ENCODE measurements around the gene CAMTA1. TPM values are rescaled to one million over a fixed set of nuclear protein-coding genes. Genes with fewer than 3 reads are reported as not detected.
A peak's percentile ranks its signal among the peaks of the same experiment; 100 is the strongest.

Gene CAMTA1
- total RNA-seq, 1 donor from 2014 or later = 268 TPM

GRCh38 chr1:6909857-6910256 is 124.6 kb downstream of the CAMTA1 start:
- no peaks in the 10 kb centered on the region for H3K36me3 Mint-ChIP-seq
- no peaks in the 10 kb centered on the region for H3K36me3 ChIP-seq
- H3K4me1 ChIP-seq = peaks cover 18% of the 10 kb centered on the region
- peaks cover 10% of the 10 kb centered on the region for H3K27me3 Mint-ChIP-seq (ENCODE audit: insufficient read depth, low read depth)
- H3K79me2 ChIP-seq (ENCODE audit: low read depth) = no peaks in the 10 kb centered on the region
- TF ChIP-seq CTCF (IDR thresholded peaks at IDR 0.05) = no peak
- no peak for TF ChIP-seq EZH2 (IDR thresholded peaks at IDR 0.05)
- TF ChIP-seq EZH2phosphoT487 (IDR thresholded peaks at IDR 0.05) = no peak
- no peaks in the 10 kb centered on the region for H3K27me3 ChIP-seq
- no peak overlapping the region for H3K9ac ChIP-seq
- H3K9me3 Mint-ChIP-seq = peaks cover 2% of the 10 kb centered on the region
- no peaks in the 10 kb centered on the region for H3K9me3 ChIP-seq (ENCODE audit: low read depth)
- peaks cover 69% of the 10 kb centered on the region for H3K4me1 Mint-ChIP-seq
- H2AFZ ChIP-seq (replicated peaks) = no peak overlapping the region
- H3K4me2 ChIP-seq = no peak overlapping the region
- no peak overlapping the region for H3K4me3 Mint-ChIP-seq
- no peak overlapping the region for H3K27ac Mint-ChIP-seq
- H4K20me1 ChIP-seq (ENCODE audit: low read depth) = peaks cover 12% of the 10 kb centered on the region
- no peak overlapping the region for H3K27ac ChIP-seq
- H3K4me3 ChIP-seq = no peak overlapping the region
- DNase-seq (ENCODE audit: low spot score) = no peak
- H3F3A ChIP-seq (ENCODE audit: low read depth) = peaks cover 5% of the 10 kb centered on the region

- Mint-ChIP-seq H3K27ac (peak overlapping the region; percentile 11), H3K36me3 (no peaks in the 10 kb centered on the region), H3K4me1 (peaks cover 71% of the 10 kb centered on the region), H3K4me3 (no peak overlapping the region), H3K9me3 (peaks cover 2% of the 10 kb centered on the region), H3K27me3 (ENCODE audit: insufficient read depth, low read depth) (peaks cover 7% of the 10 kb centered on the region)
- Histone ChIP-seq H3K9me3 (ENCODE audit: low read depth) (no peaks in the 10 kb centered on the region), H3K27ac (no peak overlapping the region), H3K4me1 (peaks cover 16% of the 10 kb centered on the region), H3K79me2 (ENCODE audit: low read depth) (no peaks in the 10 kb centered on the region), H3K9ac (no peak overlapping the region), H3K4me2 (no peak overlapping the region), H3K36me3 (no peaks in the 10 kb centered on the region), H4K20me1 (ENCODE audit: low read depth) (peaks cover 12% of the 10 kb centered on the region), H2AFZ (replicated peaks) (no peak overlapping the region), H3F3A (ENCODE audit: low read depth) (peaks cover 5% of the 10 kb centered on the region), H3K27me3 (no peaks in the 10 kb centered on the region), H3K4me3 (no peak overlapping the region)
- TF ChIP-seq EZH2phosphoT487 (IDR thresholded peaks at IDR 0.05) (no peak), EZH2 (IDR thresholded peaks at IDR 0.05) (no peak), CTCF (IDR thresholded peaks at IDR 0.05) (no peak)
- no peak for DNase-seq (ENCODE audit: low spot score)
Observed at GRCh38 chr1:6911021-6911941, 126.0 kb downstream of the CAMTA1 start.

GRCh38 chr1:6911974-6912373 is 126.7 kb downstream of the CAMTA1 start:
- no peak overlapping the region for H2AFZ ChIP-seq (replicated peaks)
- H3K27ac ChIP-seq = no peak overlapping the region
- Mint-ChIP-seq H3K4me1 (peaks cover 67% of the 10 kb centered on the region), H3K27ac (peak overlapping the region; percentile 95), H3K36me3 (no peaks in the 10 kb centered on the region), H3K4me3 (peak overlapping the region; percentile 39), H3K27me3 (ENCODE audit: insufficient read depth, low read depth) (peaks cover 7% of the 10 kb centered on the region), H3K9me3 (peaks cover 2% of the 10 kb centered on the region)
- peaks cover 9% of the 10 kb centered on the region for H3K4me1 ChIP-seq
- peaks cover 12% of the 10 kb centered on the region for H4K20me1 ChIP-seq (ENCODE audit: low read depth)
- H3F3A ChIP-seq (ENCODE audit: low read depth) = peaks cover 5% of the 10 kb centered on the region
- no peaks in the 10 kb centered on the region for H3K9me3 ChIP-seq (ENCODE audit: low read depth)
- H3K79me2 ChIP-seq (ENCODE audit: low read depth) = no peaks in the 10 kb centered on the region
- no peak for TF ChIP-seq CTCF (IDR thresholded peaks at IDR 0.05)
- TF ChIP-seq EZH2 (IDR thresholded peaks at IDR 0.05) = no peak
- no peak for TF ChIP-seq EZH2phosphoT487 (IDR thresholded peaks at IDR 0.05)
- H3K4me2 ChIP-seq = no peak overlapping the region
- no peak for DNase-seq (ENCODE audit: low spot score)
- H3K4me3 ChIP-seq = no peak overlapping the region
- H3K36me3 ChIP-seq = no peaks in the 10 kb centered on the region
- no peak overlapping the region for H3K9ac ChIP-seq
- no peaks in the 10 kb centered on the region for H3K27me3 ChIP-seq

All from neural progenitor cell (in vitro differentiated cells).